HTR-8/SVneo (cell line): ENCODE results near the gene CNTNAP2.

Experiments used
- DNase-seq: peaks from one replicate; pipeline ENCODE4 v3.0.0; 2011; ENCODE audit warnings: low spot score, mixed read lengths; ENCODE audit not compliant: insufficient read length
- FAIRE-seq: peaks from 2 replicates; lab custom pipeline; 2011; peaks lifted over from hg19 to GRCh38; lab: Jason Lieb, UNC

Gene CNTNAP2

GRCh38 chr7:146262527-146262926 is 145.9 kb downstream of the CNTNAP2 start:
- FAIRE-seq: no peak

GRCh38 chr7:146276888-146277287 is 160.3 kb downstream of the CNTNAP2 start:
- DNase-seq: no peak
- no peak for FAIRE-seq

More at GRCh38 chr7:146262527-146262926, 145.9 kb downstream of the CNTNAP2 start:
- no peak for DNase-seq

- FAIRE-seq (no peak), DNase-seq (no peak)
These were observed 168.8 kb downstream of the CNTNAP2 start for GRCh38 chr7:146285418-146285817.

- DNase-seq (no peak), FAIRE-seq (no peak)
These were observed 174.1 kb downstream of the CNTNAP2 start for GRCh38 chr7:146290746-146291145.

GRCh38 chr7:146291900-146292299 is 175.3 kb downstream of the CNTNAP2 start:
- DNase-seq: no peak
- FAIRE-seq: no peak

GRCh38 chr7:146296028-146296427 is 179.4 kb downstream of the CNTNAP2 start:
- FAIRE-seq: no peak
- DNase-seq: no peak

- FAIRE-seq (no peak), DNase-seq (no peak)
These were observed 198.4 kb downstream of the CNTNAP2 start for GRCh38 chr7:146314962-146315361.

- no peak for DNase-seq
- FAIRE-seq: no peak
These were observed 203.0 kb downstream of the CNTNAP2 start for GRCh38 chr7:146319629-146320028.

GRCh38 chr7:146321301-146321700 is 204.7 kb downstream of the CNTNAP2 start:
- no peak for FAIRE-seq
- DNase-seq: no peak

GRCh38 chr7:146331369-146331768 is 214.8 kb downstream of the CNTNAP2 start:
- DNase-seq (no peak), FAIRE-seq (no peak)

GRCh38 chr7:146345251-146345650 is 228.7 kb downstream of the CNTNAP2 start:
- DNase-seq (no peak), FAIRE-seq (no peak)

- DNase-seq (no peak), FAIRE-seq (no peak)
These were observed 229.5 kb downstream of the CNTNAP2 start for GRCh38 chr7:146346096-146346495.

GRCh38 chr7:146355216-146355615 is 238.6 kb downstream of the CNTNAP2 start:
- no peak for FAIRE-seq

GRCh38 chr7:146359176-146359575 is 242.6 kb downstream of the CNTNAP2 start:
- DNase-seq: no peak
- FAIRE-seq: no peak

More at GRCh38 chr7:146355216-146355615, 238.6 kb downstream of the CNTNAP2 start:
- DNase-seq: no peak

- no peak for FAIRE-seq
- no peak for DNase-seq
These were observed 250.3 kb downstream of the CNTNAP2 start for GRCh38 chr7:146366938-146367337.

- FAIRE-seq (no peak), DNase-seq (no peak)
These were observed 253.6 kb downstream of the CNTNAP2 start for GRCh38 chr7:146370171-146370570.

- DNase-seq: no peak
- no peak for FAIRE-seq
These were observed 258.6 kb downstream of the CNTNAP2 start for GRCh38 chr7:146375170-146375569.

- no peak for DNase-seq
- no peak for FAIRE-seq
These were observed 261.6 kb downstream of the CNTNAP2 start for GRCh38 chr7:146378196-146378595.

- FAIRE-seq (no peak), DNase-seq (no peak)
These were observed 270.5 kb downstream of the CNTNAP2 start for GRCh38 chr7:146387140-146387539.

- no peak for DNase-seq
- FAIRE-seq: no peak
These were observed 272.3 kb downstream of the CNTNAP2 start for GRCh38 chr7:146388928-146389327.

GRCh38 chr7:146393346-146393745 is 276.7 kb downstream of the CNTNAP2 start:
- FAIRE-seq (no peak), DNase-seq (no peak)

GRCh38 chr7:146397141-146397540 is 280.5 kb downstream of the CNTNAP2 start:
- DNase-seq (no peak), FAIRE-seq (no peak)

- DNase-seq: no peak
- no peak for FAIRE-seq
These were observed 285.3 kb downstream of the CNTNAP2 start for GRCh38 chr7:146401939-146402338.
